ENCODE data around the gene PKP4. TPM values are rescaled to one million over a fixed set of nuclear protein-coding genes. Genes with fewer than 3 reads are reported as not detected.

Gene PKP4
- total and polyA plus RNA-seq, 2 donors (not counting 1 experiment from before 2014, with no cell fraction given), result 44.5 to 56.3 TPM

DNA sequence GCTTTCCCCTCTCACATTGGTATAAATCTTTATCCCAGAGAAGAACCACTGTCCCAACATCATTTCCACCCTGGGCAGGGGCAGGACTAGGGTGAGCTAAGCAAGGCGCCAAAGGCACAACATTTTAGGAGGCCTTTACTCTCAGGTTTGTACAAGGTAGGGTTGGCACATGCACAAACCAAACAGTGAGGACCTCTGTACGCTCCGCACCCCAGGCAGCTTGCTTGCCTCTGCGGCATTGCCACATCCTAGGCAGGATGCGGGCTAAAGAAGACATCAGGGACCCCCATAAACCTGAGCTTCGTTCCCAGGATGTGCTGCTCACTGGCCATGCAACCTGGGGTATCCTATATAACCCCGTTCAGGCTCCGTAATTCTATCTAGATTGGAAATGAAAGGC lies 210.2 kb downstream of the PKP4 start:
- Histone ChIP-seq H3K4me2 (ENCODE audit: extremely low read depth, insufficient read depth, low read length) (no peak overlapping the region), H3K4me3 (replicated peaks in 1 of 4; ENCODE audit: control extremely low read depth in 1 of 4, insufficient read depth in 1 of 4, low read depth in 3 of 4, low read length in 4 of 4) (no peak overlapping the region), H4K20me1 (ENCODE audit: control insufficient read depth, extremely low read depth, insufficient read depth, low read length) (no peaks in the 10 kb centered on the region), H3K27ac (ENCODE audit: insufficient read depth, low read length) (no peak overlapping the region), H3K9ac (ENCODE audit: insufficient read depth, low read length) (no peak overlapping the region), H3K27me3 (ENCODE audit: control insufficient read depth, insufficient read depth, low read length) (no peaks in the 10 kb centered on the region), H3K4me1 (ENCODE audit: control insufficient read depth, extremely low read depth, insufficient read depth, low read length) (peaks cover 24% of the 10 kb centered on the region), H2AFZ (ENCODE audit: low read length) (no peak overlapping the region), H3K9me3 (ENCODE audit: control insufficient read depth, insufficient read depth, low read depth, low read length) (no peaks in the 10 kb centered on the region), H3K36me3 (ENCODE audit: control insufficient read depth, insufficient read depth, low read length) (peaks cover 12% of the 10 kb centered on the region), H3K79me2 (ENCODE audit: control insufficient read depth, insufficient read depth, low read length) (no peaks in the 10 kb centered on the region)
- DNase-seq (ENCODE audit: low read depth in 2 of 2), result no peak
- TF ChIP-seq EZH2 (IDR thresholded peaks at IDR 0.05; ENCODE audit: low read length, missing control alignments), result no peak
- TF ChIP-seq, protein P1, sequence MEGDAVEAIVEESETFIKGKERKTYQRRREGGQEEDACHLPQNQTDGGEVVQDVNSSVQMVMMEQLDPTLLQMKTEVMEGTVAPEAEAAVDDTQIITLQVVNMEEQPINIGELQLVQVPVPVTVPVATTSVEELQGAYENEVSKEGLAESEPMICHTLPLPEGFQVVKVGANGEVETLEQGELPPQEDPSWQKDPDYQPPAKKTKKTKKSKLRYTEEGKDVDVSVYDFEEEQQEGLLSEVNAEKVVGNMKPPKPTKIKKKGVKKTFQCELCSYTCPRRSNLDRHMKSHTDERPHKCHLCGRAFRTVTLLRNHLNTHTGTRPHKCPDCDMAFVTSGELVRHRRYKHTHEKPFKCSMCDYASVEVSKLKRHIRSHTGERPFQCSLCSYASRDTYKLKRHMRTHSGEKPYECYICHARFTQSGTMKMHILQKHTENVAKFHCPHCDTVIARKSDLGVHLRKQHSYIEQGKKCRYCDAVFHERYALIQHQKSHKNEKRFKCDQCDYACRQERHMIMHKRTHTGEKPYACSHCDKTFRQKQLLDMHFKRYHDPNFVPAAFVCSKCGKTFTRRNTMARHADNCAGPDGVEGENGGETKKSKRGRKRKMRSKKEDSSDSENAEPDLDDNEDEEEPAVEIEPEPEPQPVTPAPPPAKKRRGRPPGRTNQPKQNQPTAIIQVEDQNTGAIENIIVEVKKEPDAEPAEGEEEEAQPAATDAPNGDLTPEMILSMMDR (conservative IDR thresholded peaks at IDR 0.05 in 1 of 2, IDR thresholded peaks at IDR 0.05 in 1 of 2; ENCODE audit: low read depth in 1 of 2, low read length in 2 of 2), result no peak

DNA sequence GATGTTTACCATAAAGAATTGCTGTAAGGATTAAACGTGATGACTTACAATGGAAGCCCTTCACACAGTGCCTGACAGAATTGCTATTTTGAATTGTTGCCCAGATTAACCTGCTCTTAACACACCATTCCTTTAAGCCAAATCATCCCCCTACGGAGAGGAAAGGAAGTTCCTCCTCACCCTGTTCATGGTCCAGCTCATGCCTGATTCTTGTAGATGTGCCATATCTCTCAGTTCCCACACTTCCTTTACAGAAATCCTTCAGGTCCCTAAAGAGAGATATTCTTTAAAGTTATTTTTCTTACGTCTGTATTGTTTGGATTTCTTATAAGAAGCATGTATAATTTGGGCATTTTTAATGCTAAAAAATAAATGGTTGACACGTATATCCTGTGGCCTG lies 210.8 kb downstream of the PKP4 start:
- DNase-seq (ENCODE audit: low read depth in 2 of 2), result peak; percentile 22 to 94

DNA sequence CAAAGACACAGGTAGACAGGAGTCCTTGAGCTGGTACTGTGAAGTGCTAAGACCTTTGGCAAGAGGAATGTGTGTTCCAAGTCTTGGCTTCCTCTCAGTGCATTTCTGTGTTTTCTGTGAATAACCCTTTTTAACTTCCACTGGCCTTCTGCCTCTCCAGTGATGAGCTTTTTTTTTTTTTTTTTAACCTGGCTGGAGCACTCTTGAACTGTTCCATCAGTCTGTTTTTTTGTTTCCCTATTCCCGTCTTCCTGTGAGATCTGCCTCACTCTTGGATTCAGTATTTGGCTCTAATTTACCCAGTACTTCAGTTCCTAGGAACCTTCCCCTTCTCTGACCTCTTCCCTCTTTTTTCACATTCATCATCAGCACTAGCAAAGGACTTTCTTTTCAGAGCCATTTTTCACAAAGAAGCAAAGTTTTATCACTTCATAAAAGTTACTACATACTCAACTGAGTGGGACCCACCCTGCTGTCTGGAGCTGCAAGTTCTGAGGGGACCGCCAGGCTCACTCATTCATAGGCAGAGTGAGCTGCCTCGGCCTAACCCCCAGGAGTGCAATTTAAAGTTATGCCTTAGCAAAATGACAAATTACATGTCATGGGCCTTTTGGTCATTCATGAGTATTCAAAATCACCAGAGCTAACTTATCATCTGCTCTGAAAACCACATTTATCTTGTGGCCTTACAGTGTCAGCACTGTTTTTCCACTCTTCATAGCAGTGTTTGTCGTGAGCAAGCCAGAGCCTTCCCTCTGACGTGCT lies 211.4 kb downstream of the PKP4 start:
- Histone ChIP-seq H3K79me2 (ENCODE audit: control insufficient read depth, insufficient read depth, low read length) (no peaks in the 10 kb centered on the region), H3K9me3 (ENCODE audit: control insufficient read depth, insufficient read depth, low read depth, low read length) (no peaks in the 10 kb centered on the region), H3K9ac (ENCODE audit: insufficient read depth, low read length) (no peak overlapping the region), H2AFZ (ENCODE audit: low read length) (no peak overlapping the region), H3K4me1 (ENCODE audit: control insufficient read depth, extremely low read depth, insufficient read depth, low read length) (peaks cover 24% of the 10 kb centered on the region), H3K27me3 (ENCODE audit: control insufficient read depth, insufficient read depth, low read length) (no peaks in the 10 kb centered on the region), H4K20me1 (ENCODE audit: control insufficient read depth, extremely low read depth, insufficient read depth, low read length) (no peaks in the 10 kb centered on the region), H3K4me3 (replicated peaks in 1 of 4; ENCODE audit: control extremely low read depth in 1 of 4, insufficient read depth in 1 of 4, low read depth in 3 of 4, low read length in 4 of 4) (no peak overlapping the region), H3K4me2 (ENCODE audit: extremely low read depth, insufficient read depth, low read length) (no peak overlapping the region), H3K27ac (ENCODE audit: insufficient read depth, low read length) (peak overlapping the region; percentile 34), H3K36me3 (ENCODE audit: control insufficient read depth, insufficient read depth, low read length) (peaks cover 10% of the 10 kb centered on the region)
- TF ChIP-seq, protein P1 (conservative IDR thresholded peaks at IDR 0.05 in 1 of 2, IDR thresholded peaks at IDR 0.05 in 1 of 2; ENCODE audit: low read depth in 1 of 2, low read length in 2 of 2), result no peak
- no peak for TF ChIP-seq EZH2 (IDR thresholded peaks at IDR 0.05; ENCODE audit: low read length, missing control alignments)
- peak; percentile 15 to 70 for DNase-seq (ENCODE audit: low read depth in 2 of 2)

More for the DNA sequence above, 210.8 kb downstream of the PKP4 start:
- H3K27ac ChIP-seq (ENCODE audit: insufficient read depth, low read length), result peak overlapping the region; percentile 34
- TF ChIP-seq EZH2 (IDR thresholded peaks at IDR 0.05; ENCODE audit: low read length, missing control alignments), result no peak
- TF ChIP-seq, protein P1 (conservative IDR thresholded peaks at IDR 0.05 in 1 of 2, IDR thresholded peaks at IDR 0.05 in 1 of 2; ENCODE audit: low read depth in 1 of 2, low read length in 2 of 2), result no peak
- H3K4me1 ChIP-seq (ENCODE audit: control insufficient read depth, extremely low read depth, insufficient read depth, low read length), result peaks cover 24% of the 10 kb centered on the region
- peaks cover 12% of the 10 kb centered on the region for H3K36me3 ChIP-seq (ENCODE audit: control insufficient read depth, insufficient read depth, low read length)
- H3K27me3 ChIP-seq (ENCODE audit: control insufficient read depth, insufficient read depth, low read length), result no peaks in the 10 kb centered on the region
- no peak overlapping the region for H3K9ac ChIP-seq (ENCODE audit: insufficient read depth, low read length)
- H3K79me2 ChIP-seq (ENCODE audit: control insufficient read depth, insufficient read depth, low read length), result no peaks in the 10 kb centered on the region
- H3K4me3 ChIP-seq (replicated peaks in 1 of 4; ENCODE audit: control extremely low read depth in 1 of 4, insufficient read depth in 1 of 4, low read depth in 3 of 4, low read length in 4 of 4), result no peak overlapping the region
- no peak overlapping the region for H2AFZ ChIP-seq (ENCODE audit: low read length)
- H3K4me2 ChIP-seq (ENCODE audit: extremely low read depth, insufficient read depth, low read length), result no peak overlapping the region
- H3K9me3 ChIP-seq (ENCODE audit: control insufficient read depth, insufficient read depth, low read depth, low read length), result no peaks in the 10 kb centered on the region
- no peaks in the 10 kb centered on the region for H4K20me1 ChIP-seq (ENCODE audit: control insufficient read depth, extremely low read depth, insufficient read depth, low read length)
